ENCODE measurements around the gene MS4A6E.
"Not testable (repeated sequence)": the region's sequence is repeated elsewhere in the genome, so short reads cannot be mapped to it uniquely, and the experiment has no call there.

MS4A6E gene, protein sequence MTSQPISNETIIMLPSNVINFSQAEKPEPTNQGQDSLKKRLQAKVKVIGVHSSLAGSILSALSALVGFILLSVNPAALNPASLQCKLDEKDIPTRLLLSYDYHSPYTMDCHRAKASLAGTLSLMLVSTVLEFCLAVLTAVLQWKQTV

DNA sequence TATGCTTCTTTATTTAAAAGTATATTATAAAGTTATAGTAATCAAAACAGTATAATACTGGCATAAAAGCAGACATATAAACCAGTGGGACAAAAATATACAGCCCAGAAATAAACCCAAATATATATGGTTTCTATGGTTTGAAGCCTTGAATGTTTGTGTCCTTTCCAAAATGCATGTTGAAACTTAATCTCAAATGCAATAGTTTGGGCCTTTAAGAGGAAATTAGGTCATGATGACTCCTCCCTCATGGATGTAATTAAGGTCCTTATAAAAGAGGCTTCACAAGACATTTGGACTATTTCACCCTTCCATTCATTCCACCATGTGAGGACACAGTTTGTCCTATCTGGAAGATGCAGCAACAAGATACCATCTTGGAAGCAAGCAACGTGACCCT, at the start of gene MS4A6E:
TSS of gene MS4A6E (plus strand) at position 301 of the 400 bp plus-strand sequence. CDS start 7,641 bp downstream, outside the sequence.
- in situ Hi-C loops (cut with MboI; ENCODE audit: low pct_unique_long_range_greater_than_20kb, low sequenced_read_pairs) = no loop called here
- DNase-seq = no peak

DNA sequence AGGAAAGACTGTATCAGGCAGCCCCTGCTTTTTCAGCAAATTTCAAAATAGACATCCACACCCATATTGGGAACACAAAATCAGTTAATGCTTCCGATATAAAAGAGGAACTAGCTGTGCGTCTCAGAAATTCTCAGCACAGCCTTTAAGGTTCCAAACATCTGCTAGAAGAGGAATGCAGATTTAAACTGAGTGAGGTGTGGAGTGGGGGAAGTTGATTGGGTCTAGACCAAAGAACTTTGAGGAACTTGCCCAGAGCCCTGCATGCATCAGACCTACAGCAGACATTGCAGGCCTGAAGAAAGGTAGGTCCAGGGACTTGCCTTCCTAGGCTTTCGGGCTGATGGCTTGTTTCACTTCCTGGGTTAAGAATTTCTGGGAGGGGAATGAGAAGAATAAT, 46.6 kb upstream of the MS4A6E start, which contains the start of gene MS4A4A:
TSS of gene MS4A4A (plus strand) at position 255 of the 400 bp plus-strand sequence. CDS start at position 265, 10 bp downstream.
- peak; percentile 93 for DNase-seq
- in situ Hi-C loops (cut with MboI; ENCODE audit: low pct_unique_long_range_greater_than_20kb, low sequenced_read_pairs) = no loop called here

DNA sequence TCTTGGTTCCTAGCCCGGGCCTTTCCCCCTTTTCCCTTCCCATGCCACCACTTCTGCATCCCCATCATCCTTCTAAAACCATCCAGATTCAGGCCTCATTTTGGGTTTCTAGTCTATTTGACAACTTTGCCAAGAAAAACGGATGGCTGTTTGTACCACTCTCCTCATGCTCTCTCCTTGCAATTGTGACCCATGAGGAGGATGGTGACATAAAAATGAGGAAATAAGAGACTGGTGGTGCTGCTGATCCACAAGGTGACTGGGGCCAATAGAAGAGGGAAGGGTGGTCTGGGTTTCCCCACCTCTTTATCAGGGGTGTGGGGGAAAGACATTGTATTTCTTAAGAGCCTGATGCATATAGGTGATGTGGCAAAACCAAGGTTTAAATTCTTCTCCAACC, 45.6 kb upstream of the MS4A6E start:
- in situ Hi-C loops (cut with MboI; ENCODE audit: low pct_unique_long_range_greater_than_20kb, low sequenced_read_pairs) = no loop called here
- no peak for DNase-seq

DNA sequence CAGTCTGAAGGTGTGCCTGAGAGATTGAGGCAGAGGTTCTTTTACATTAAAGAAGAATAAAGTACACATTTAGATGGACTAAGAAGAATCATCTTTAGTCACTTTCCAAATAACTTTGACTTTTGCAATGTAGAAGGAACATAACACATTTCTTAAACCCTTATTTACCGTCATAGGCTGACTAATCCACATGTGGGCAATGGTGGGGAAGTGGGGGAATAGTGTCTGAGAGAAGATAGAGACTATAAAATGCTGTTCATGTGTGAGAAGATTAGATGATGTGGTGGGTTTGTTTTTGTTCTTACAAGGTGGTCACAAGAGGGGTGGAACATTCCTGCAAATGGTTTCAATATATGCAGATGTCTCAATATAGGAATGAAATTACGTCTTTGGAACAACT, 44.8 kb upstream of the MS4A6E start:
- in situ Hi-C loops (cut with MboI; ENCODE audit: low pct_unique_long_range_greater_than_20kb, low sequenced_read_pairs) = no loop called here
- DNase-seq = no peak

DNA sequence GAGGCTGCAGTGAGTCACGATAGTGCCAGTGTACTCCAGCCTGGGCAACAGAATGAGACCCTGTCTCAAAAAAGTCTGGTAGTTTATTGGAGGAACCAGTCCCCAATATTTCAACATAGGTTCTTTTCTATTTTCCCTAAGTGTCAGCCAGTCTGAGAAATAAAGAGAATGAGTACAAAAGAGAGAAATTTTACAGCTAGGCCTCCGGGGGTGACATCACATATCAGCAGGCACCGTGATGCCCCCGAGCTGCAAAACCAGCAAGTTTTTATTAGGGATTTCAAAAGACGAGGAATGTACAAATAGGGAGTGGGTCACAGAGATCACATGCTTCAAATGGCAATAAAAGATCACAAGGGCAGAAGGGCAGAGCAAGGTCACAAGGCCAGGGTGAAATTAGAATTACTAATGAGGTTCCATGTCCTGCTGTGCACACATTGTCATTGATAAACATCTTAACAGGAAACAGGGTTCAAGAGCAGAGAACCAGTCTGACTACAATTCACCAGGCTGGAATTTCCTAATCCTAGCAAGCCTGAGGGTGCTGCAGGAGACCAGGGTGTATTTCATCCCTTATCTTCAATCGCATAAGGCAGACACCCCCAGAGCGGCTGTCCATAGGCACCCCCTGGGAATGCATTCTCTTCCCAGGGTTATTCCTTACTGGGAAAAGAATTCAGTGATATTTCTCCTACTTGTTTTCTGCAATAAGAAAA, 41.5 kb upstream of the MS4A6E start:
- DNase-seq; in situ Hi-C loops (cut with MboI; ENCODE audit: low pct_unique_long_range_greater_than_20kb, low sequenced_read_pairs): not testable (repeated sequence)

DNA sequence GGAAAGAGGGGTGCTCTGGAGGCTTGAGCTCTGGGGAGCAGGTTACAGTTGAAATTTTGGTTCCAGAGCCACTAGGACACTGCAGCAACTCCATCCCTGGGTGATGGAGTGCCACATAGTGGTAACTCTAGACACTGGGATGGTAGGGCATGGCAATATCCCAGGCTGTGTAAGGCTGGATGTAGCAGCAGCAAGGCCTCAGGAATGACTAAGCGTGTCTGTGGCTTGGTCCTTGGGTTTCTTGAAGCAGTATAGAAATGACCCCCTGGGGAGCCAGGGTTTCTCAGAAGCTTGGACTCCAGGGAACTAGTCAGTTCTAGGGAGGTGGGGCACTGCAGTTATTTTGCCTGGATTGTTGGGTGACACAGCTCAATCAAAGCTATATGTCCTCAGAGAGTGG, 38.5 kb upstream of the MS4A6E start:
- in situ Hi-C loops (cut with MboI; ENCODE audit: low pct_unique_long_range_greater_than_20kb, low sequenced_read_pairs) = no loop called here
- DNase-seq = no peak

DNA sequence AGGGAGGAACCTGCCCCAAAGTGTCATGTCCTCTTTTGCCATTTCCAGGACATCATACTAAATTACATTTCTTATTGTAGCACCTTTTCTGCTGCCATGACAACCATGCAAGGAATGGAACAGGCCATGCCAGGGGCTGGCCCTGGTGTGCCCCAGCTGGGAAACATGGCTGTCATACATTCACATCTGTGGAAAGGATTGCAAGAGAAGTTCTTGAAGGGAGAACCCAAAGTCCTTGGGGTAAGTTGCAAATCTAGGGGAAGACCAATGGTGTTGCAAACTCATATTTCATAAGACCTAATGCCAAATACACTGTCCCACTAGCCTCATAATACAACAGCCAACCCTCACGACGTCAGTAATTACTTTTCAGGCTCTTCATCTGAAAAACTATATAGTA, 34.9 kb upstream of the MS4A6E start:
- in situ Hi-C loops (cut with MboI; ENCODE audit: low pct_unique_long_range_greater_than_20kb, low sequenced_read_pairs) = no loop called here
- no peak for DNase-seq

DNA sequence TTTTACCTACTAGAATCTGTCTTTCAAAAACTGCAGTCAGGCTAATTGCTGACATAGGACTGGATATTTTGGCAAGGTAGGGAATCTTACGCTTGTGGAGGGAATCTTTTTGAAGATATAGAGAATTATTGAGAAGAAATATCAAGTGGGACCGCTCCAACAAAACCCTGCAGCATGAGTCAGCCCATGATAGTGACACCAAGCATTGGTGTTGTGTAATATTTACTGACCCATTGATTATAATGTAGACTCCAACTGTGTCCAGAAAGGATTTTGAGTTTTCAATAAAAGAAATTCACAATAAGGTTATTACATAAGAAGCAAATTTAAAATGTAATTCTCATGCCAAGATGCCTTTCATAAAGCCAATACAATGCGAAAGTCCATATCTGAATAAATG, 25.9 kb upstream of the MS4A6E start:
- DNase-seq = no peak
- in situ Hi-C loops (cut with MboI; ENCODE audit: low pct_unique_long_range_greater_than_20kb, low sequenced_read_pairs) = no loop called here

DNA sequence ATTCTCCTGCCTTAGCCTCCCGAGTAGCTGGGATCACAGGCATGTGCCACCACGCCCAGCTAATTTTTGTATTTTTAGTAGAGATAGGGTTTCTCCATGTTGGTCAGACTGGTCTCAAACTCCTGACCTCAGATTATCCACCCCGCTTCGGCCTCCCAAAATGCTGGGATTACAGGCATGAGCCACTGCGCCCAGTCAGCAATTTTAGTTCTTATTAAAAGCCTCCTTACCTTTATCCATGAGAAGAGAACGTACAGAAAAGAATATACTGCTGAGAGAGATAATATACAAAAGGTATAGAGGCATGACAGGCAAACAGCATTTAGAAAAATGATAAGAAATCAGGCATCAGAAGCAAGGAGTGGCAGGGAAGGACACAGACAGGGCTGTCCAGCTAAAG, 25.2 kb upstream of the MS4A6E start:
- DNase-seq; in situ Hi-C loops (cut with MboI; ENCODE audit: low pct_unique_long_range_greater_than_20kb, low sequenced_read_pairs): not testable (repeated sequence)

DNA sequence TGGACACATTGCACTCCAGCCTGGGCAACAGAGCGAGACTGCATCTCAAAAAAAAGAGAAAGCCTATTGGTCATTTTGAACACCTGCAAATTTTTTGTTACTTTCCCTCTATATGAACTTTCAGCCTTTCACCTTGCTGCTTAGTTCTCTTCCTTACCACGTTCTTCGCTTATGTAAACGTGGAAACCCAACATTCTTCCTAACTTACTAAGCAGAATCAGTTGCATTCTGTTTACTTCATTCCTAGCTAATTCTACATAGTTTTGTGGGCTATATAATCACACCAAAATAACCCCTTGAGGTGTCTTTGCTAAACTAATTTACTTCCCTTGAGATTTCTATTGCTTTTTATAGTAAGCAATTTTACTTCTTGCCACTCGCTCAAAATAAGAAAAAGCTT, 23.4 kb upstream of the MS4A6E start:
- DNase-seq = no peak
- in situ Hi-C loops (cut with MboI; ENCODE audit: low pct_unique_long_range_greater_than_20kb, low sequenced_read_pairs) = no loop called here

DNA sequence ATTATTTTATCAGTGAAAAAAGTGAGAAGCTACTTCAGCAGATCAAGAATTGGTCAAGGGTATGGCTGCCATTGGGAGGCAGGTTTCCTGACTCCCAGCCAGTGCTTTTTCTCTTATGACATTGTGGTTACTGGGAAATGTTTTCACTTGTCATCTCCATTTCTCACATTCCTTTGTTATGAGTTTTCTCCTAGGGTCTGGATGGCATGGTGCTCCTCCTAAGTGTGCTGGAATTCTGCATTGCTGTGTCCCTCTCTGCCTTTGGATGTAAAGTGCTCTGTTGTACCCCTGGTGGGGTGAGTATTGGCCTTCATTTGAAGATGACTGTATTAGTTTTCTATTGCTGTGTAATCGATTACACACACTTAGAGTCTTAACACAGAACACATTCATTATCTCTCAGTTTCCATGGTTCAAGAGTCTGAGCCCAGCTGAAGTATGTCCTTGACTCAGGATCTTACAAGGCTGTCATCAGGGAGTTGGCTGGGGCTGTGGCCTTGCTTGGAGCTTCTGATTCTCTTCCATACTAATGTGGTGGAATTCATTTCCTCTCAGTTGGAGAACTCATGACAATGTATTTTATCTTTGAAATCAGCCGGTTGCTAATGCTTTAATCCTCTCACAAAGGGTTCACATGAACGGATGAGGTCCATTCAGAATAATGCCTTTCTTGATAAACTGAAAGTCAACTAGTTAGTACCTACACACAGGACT, 21.0 kb upstream of the MS4A6E start:
- in situ Hi-C loops (cut with MboI; ENCODE audit: low pct_unique_long_range_greater_than_20kb, low sequenced_read_pairs) = no loop called here
- DNase-seq = no peak

DNA sequence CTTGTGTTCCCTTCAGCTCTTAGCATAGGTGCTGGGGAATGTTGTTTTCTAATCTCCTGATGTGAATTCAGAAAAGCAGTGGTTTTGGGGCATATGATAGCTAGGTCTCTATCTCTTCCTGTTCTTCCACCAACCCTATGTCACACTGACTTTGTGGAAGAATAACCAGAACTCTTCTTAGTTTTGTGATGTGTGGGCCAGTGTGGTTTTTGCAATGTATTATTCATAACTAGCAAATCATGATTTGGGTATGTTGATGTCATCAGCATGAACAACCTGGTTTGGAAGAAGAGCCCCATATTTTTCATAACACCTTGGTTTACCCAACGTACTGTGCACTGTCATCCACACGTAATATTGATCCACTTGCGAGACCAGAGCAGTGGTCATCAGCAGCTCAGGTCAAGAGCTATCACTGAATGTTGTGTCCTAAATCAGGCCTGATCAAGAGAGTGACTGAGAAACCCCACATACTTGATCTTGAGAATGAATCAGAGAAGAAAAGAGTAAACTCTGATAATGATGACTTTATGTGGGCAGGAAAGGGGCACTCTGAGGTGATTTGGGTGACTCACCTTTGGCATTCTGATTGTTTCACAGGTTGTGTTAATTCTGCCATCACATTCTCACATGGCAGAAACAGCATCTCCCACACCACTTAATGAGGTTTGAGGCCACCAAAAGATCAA, 19.4 kb upstream of the MS4A6E start:
- in situ Hi-C loops (cut with MboI; ENCODE audit: low pct_unique_long_range_greater_than_20kb, low sequenced_read_pairs) = no loop called here
- no peak for DNase-seq

DNA sequence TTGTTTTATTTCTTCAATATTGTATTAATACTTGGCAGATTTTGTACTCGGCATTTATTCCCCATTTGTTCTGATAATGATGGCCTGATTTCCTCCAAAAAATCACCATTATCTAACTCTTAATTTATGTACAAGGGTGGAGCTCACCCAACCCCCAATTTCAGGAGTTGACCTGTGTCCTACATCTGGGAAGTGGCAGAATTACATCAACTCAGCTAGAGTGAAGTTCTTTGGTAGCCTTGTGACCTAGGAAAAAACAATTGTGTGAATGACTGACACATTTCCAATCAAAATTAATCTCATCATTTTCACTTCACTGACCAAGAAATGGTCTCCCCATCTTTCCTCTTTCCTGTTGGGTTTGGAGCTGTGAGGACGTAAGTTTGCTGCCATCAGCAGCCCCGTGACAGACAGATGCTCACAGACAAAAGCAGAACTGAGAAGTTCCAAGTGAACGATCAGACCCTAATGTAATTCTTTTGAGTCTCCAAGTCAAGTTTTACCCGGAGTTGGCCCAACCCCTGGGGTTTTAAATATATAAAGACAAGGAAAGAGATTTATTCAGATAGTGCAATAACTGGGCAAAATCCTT, 16.6 kb upstream of the MS4A6E start:
- peak; percentile 41 for DNase-seq
- in situ Hi-C loops (cut with MboI; ENCODE audit: low pct_unique_long_range_greater_than_20kb, low sequenced_read_pairs) = no loop called here

DNA sequence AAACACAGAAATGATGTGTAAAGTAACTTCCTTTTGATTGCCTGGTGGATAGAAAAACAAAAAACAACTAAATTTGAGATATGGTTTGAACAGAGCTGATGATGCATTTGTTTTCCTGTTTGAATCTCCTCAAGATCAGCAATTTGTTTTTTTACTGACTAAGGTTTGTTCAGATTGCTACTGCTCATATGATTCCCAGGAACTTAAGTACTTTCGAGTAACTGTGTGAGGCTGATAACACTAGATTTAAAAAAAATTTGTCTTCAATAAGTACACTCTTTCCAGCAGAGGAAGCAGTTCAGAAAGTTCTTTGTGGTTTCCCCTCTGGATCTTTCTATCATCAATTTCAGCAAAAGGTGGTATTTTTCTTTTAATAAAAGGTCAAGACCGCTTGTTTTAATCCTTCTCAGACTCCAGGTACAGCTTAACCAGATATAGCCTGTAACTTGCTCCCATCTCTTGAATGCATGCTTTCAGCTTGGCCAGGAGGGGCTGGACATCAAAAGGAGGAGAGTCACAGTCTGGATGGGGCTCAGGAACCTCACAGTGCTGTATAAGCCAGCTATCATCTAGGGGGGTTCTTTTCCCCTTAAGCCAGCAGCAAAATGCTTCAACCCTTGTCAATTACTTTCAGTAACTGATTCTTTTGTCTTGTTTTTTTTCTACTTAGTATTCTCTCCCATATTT, 12.3 kb upstream of the MS4A6E start:
- in situ Hi-C loops (cut with MboI; ENCODE audit: low pct_unique_long_range_greater_than_20kb, low sequenced_read_pairs) = no loop called here
- DNase-seq = no peak

DNA sequence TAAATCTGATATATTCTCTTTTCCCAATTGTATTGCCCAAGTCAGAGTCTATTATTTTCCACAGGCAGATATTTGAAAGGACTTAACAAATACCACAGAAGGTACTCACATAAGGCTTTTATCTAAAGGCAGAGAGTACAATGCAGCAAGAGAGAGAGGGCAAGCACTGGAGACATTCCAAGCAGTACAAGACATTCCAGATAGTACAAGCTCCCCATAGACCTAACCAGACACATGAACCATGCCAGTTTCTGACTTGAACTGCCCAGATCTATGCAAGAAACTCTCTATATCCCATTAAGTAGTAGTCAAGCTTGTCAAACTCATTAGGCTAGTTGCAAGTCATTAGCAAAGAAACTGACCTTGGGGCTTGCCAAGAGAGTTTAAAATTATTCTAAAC, 11.2 kb upstream of the MS4A6E start:
- no peak for DNase-seq
- in situ Hi-C loops (cut with MboI; ENCODE audit: low pct_unique_long_range_greater_than_20kb, low sequenced_read_pairs) = no loop called here

DNA sequence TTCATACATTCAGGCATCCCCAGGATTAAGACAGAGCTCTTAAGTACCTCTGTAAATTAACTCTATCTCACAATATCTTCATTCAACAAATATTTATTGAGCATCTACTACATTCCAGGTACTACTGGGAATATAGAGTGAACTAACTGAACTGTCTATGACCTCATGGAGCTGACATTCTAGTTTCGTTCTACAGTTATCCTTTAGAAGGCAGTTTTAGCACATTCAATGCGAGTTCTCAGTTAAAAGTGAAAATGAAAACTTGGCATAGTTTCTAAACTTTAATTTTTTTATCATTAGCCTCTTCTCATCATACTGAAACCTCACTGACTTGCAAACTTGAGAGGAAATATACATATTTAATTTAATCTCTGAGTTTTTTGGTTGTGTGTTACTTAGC, 10.7 kb upstream of the MS4A6E start:
- DNase-seq = no peak
- in situ Hi-C loops (cut with MboI; ENCODE audit: low pct_unique_long_range_greater_than_20kb, low sequenced_read_pairs) = no loop called here

DNA sequence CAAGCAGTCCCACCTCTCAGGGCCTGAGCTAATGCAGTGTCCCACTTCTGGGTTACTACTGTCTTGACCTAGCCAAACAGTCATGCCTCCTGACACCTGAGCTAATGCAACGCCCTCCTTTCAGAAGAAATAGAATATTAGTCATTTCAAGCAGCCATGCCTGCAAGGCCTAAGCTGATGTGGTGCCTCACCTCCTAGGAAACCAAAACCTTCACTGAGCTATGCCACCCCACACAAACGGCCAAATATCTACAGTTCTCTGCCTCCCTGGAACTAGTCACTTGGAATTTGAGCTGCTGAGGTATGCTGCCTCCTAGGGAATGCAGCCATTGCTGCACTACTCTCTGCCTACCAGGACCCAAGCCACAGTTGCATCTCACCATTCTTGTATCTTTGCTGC, 8.3 kb upstream of the MS4A6E start:
- no peak for DNase-seq
- in situ Hi-C loops (cut with MboI; ENCODE audit: low pct_unique_long_range_greater_than_20kb, low sequenced_read_pairs) = no loop called here

DNA sequence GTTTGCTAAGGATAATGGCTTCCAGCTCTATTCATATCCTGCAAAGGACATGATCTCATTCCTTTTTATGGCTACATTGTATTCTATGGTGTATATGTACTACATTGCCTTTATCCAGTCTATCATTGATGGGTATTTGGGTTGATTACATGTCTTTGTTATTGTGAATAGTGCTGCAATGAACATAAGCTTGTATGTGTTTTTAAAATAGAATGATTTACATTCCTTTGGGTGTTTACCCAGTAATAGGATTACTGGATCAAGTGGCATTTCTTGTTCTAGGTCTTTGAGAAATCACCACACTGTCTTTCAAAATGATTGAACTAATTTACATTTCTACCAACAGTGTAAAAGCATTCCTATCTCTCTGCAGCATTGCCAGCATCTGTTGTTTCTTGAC, 6.0 kb upstream of the MS4A6E start:
- in situ Hi-C loops (cut with MboI; ENCODE audit: low pct_unique_long_range_greater_than_20kb, low sequenced_read_pairs) = no loop called here
- DNase-seq = no peak

DNA sequence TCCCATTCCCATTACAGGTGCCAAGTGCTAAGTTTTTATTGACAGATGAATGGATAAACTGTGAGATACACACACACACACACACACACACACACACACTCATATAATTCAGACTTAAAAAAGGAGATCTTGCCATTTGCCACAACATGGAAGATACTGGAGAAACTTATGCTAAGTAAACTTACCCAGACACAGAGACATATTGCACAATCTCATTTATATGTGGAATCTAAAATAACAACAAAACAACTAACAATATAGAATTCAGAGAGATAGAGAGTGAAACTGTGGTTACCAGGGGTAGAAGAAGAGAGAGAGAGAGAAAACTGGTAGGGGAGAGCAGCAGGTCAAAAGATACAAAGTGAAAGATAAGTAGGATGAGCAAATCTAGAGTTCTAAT, 1.4 kb downstream of the MS4A6E start:
- no peak for DNase-seq
- in situ Hi-C loops (cut with MboI; ENCODE audit: low pct_unique_long_range_greater_than_20kb, low sequenced_read_pairs) = no loop called here

All from KBM-7 (cell line).